NCI-H510A treated with DMSO at 0.1 percent for 48 hours (cell line): ENCODE results near the gene IRAK2.

Experiments used
- DNase-seq: peaks from one replicate; lab custom pipeline; 2025; lab: John Stamatoyannopoulos, UW

The IRAK2 gene

DNA sequence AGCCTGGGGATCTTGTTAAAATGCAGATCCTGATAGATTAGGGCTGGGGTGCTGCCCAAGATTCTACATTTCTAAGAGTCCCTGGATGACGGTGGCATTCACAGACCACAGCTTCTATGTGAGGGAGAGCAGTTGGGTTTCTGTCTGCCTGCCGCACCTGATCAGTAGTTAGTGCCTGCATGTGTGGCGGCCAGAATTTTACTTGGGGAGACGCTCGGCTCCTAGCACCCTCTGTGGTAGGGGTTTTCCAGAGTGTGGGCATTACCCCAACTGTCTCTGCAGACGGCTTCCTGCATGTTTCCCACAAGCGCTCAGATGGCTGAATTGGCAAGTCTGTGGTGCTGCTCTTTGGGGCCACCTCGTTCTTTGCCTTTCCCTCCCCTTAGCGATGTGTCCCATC is 119.8 kb downstream of the IRAK2 start:
- no peak for DNase-seq

GRCh38 chr3:10285272-10286132 is 120.8 kb downstream of the IRAK2 start:
- no peak for DNase-seq

DNA sequence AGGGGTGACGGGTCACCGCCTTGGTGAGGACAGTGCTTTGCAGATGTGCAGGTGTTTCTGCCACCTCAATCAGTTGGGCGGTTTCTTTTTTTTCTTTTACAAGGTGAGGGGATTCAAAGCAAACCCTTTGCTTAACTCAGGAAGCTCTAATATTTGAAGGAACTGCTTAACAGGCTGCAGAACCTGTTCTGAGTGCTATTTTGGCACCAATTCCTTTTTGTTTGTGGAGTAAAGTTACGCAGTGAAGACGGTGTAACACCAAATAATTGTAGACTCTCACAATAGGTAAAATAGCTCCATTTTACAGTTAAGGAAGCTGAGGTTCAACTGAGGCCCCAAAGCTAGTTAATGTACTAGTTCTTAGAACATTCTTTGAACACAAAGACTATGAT is 121.4 kb downstream of the IRAK2 start:
- DNase-seq = no peak

DNA sequence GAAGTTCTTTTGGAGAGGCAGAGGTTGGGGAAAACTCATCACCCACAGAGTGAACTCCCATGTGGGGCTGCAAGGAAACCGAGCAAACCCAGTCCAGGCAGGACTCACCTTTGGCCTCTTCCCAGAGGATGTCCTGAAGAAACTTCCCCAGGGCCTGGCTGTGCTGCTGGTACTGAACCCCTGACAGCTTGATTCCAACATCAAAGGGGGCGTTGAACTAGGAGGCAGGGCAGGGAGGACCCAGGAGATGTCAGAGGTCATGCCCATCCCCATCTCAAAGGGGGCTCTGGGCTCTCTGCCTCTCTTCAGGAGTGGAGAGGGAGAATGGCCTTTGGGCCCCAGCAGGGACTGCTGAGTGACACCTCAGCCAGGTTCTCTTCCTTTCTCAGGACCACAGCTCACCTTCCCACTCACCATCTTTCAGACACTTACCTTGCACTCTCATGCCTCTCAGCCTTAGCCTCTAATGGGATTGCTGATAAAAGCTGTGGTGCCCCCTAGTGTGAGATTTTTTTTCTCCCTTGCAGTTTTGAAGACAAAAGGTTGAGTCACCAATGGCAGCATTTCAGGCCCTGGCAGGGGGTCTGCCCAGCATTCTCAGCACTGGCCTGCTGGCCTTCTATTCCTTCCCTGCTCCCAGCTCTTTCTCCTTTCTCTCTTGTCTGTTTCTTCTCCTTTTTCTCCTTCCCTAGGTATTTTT is 122.0 kb downstream of the IRAK2 start:
- DNase-seq = no peak

DNA sequence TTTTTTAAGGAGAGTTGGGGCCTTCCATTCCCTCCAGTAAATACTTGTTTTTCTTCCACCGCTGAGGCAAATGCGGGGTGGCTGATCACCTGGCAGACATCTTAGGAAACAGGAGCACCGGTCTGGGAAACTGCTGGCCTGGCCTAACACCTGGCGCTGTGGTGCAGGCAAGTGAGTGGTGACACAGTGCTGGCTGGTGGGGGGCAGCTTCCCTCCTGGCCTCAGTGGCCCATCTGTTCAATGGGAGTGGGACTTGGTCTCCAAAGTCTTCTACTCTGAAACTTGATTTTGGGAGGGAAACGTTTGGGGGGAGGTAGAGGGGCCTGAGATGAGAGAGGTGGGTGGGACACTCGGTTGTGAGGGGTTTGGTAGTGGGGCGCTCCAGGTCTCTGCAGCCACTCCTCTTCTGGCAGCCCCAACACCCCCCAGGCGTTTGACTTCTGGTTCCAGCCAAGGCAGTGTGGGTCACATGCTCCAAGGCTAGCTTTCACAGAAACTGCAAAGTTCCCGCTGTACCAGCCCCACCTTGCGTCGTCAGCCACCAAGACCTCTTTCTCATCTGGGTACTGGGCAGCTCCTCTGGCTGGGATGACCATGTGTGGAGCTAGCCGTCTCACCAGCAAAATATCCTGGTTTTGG is 123.3 kb downstream of the IRAK2 start:
- no peak for DNase-seq

DNA sequence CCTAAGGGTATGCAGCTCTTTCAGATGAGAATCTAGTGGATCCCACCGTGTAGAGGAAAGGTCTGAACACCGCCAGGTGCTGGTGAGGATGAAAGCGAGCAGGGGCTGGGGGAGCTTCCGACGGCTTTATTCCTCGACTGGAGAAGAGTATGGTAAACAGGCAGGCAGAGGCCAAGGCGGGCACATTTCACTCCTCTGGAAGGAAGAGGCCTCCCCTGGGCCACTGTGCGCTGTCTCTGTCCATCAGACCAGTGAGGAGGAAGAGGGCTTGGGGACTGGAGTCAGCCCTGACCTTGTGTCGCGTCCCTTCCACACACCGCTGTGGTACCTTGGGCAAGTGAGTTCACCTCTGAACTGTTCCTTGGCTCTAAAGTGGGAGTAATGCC is 123.8 kb downstream of the IRAK2 start:
- DNase-seq = no peak

DNA sequence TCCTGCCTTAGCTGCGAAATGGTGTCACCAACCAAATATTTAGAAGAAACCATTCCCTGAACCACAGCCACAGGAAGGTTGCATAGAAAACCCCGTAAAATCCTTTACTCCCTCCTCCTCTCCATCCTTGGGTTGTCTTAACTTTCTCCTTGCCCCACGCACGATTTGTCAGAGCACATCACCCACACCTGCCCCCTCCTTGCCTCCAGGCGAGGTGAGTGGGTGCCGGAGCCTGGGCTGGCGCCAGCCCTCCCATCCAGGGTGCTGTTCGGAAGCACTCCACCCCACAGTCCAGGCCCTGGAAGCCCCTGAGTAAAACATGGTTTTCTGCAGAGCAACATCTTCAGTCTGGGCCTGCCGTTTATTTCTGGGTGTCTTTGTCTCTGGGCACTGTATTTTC is 124.4 kb downstream of the IRAK2 start:
- no peak for DNase-seq

DNA sequence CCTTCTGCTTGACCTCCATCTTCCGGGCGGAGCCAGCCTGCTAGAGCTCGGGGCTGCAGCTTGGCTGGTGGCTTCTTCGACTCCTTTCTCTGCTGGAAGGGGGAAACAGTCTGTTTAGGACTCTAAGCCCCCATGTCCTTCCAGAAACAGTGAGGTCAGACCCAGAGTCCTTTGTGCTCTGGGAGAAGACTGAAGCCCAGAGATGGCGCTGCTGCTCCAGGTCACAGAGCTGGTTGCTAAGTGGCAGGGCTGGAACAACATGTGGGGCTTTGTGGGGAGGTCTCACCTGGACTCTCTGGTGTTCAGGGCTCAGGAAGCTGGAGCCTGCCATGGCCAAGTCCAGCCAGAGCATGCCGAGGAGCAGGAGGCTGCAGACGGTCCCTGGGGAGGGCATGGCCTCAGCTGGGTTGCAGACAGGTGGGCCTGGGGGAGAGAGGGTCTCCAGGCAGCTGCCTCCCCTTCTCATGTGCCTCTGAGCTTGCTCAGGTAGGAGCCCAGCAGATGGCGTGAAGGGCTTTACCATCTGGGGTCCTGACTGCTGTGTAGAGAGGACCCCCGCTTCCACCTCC is 125.2 kb downstream of the IRAK2 start:
- no peak for DNase-seq

- DNase-seq = no peak
Measured at GRCh38 chr3:10290481-10291176, 125.9 kb downstream of the IRAK2 start.

DNA sequence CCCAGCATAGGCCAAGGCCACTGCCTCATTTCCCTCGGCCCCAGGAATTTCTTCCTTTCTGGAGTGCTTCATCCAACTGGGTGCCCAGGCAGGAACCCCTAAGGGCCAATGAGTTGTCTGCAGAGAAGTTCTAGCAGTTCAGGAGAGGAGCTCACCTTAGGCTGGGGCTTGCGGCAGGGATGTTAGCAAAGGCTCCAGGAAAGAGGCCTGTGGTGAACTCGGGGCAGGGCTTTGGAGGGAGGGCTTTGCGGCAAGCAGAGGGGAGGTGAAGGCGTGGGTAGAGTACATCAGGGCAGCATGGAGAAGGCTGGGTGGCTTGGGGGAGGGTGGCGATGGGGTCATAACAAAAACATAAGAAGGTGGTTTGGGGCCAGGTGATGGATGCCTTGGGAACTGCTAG is 126.9 kb downstream of the IRAK2 start:
- no peak for DNase-seq

DNA sequence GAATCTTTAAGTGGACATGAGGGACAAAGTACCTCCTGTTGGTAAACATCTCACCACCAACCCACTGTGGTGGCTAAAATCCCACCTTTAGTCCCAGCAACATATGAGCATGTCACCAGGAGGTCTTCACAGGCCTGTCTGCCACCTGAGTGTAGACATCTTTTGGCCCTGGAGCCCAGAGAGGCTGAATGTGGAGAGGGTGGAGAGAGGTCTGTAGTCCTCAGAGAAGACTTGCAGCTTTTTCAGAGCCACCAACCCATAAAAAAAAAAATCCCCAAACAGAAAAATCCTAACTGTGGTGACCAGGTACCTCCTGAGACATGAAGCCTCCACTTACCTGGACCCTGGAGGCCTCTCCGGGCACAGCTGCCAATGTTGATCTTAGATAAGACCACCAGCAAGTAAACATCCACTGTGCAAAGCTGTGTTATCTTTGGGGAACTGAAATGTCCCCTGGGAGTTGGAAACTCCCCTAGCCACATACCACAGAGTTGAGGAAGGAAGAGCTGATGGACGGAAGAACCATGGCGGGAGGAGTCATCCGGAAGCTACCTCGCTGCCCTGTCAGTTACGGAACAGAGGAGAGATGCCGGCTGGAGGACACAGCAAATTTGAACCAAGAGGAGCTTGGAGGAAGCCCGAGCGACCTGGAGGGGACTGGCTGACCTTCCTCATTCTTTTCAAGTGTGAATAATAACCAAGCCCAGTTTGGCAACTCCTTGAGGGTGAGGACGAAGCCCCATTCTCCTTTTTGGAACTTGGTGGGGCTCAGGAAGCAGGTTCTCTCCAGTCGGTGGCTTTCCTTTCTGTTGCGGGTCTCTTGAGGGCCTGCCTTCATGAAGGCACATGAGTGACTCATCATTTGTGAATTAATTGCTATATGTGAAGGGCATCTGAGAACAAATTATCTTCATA is 128.0 kb downstream of the IRAK2 start, which contains the start of gene GHRL:
TSS of gene GHRL (minus strand) at position 443 of the 915 bp plus-strand sequence. CDS start 2,767 bp downstream, outside the sequence.
- DNase-seq = no peak
